Stimulated activated CD4-positive, alpha-beta T cell treated with anti-CD3 and anti-CD28 coated beads, Interleukin-1b, Interleukin-23, amount 100 ng/mL, for 48 hours (primary cell): ENCODE data around the gene LARGE1.

Experiments
- DNase-seq: peaks from one replicate; pipeline ENCODE4 v3.0.0-alpha.2; 2020

LARGE1 gene

DNA sequence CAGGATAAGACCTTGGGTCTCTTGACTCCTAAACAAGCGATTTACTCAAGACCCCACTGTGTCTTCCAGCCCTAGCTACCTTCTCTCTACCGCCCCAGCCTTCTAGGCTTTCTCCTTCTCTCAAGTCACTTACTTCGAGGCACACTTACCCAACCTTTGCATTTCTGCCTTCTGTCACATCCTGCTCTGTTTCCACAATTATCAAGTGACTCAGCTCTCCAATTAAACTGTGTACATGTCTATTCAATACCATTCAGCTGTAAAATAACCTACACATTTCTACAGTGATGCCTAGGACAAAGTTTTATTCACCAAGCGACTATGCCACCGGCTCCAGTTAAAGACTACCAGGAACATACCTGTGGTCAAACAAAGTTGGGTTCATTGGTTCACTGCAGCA is 69.0 kb downstream of the LARGE1 start:
- DNase-seq: no peak

DNA sequence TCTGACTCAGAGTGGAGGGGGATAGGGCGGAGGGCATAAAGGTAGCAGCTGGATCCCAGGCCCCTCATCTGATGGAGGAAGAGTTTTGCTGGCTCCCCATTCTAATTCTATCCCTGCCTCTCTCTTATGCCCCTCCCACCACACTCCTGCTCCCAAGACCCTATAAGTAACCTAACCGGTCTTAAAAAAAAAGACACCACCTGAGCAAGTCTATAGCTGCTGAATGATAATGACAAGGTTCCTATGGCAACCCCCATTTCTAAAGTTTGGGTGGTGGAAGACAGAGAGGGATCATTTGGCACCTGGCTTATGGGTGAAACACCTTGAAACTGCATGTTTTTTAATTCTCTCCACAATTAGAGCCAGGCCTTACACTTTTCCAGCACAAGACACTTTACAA is 69.6 kb downstream of the LARGE1 start:
- no peak for DNase-seq

DNA sequence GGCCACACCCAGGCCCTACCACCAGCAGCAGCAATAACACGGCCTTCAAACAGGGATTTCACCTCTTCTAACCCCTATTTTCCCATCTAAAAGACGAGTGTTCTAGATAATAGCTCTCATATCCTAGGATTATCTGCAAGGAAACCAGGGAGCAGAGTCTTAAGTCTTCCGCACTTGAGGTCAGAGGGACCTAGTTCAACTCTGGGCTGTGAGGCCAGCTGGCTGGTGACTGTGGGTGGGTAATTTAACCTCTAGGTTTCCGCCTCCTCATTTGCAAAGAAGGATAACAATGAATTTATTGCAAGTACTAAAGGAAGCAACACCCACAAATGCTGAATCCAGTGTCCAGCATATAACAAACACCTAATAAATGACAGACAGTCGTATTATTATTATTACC is 70.1 kb downstream of the LARGE1 start:
- no peak for DNase-seq

DNA sequence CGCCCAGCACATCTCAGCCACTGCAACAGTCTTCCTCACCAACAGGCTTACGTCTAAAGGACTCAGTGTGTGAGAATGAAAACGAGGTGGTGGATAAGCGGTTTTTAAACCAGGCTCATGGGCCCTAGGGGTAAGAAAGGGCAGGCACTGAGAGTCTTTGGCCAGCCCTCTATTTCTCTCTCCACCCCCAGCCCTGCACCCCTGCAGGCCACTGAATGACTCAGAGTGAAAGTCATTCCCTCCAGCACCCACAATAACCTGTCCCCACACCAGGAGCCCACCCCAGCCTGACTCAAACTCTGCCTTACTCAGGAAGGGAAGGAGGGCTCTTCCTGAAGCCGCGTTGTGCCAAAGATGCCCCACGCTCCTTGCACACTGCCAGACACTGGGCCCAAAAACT is 72.0 kb downstream of the LARGE1 start:
- no peak for DNase-seq

DNA sequence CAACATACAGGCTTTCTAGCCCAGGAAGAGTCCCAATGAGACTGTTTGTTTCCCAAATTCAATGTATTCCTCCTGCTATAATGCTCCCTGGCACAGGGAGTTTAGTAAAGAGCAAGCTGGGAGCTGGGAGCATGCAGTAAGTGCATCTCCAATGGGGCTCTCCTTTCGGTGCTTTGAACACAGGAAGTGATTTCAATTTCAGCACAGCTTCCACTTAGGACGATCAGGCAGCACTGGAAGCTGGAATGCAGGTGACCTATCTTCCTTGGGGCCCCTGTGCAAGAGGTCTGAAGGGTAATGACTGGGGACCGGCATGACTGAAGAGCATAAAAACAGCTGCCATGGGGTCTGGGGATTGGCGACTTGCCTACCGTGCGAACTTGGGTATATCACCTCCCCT is 76.0 kb downstream of the LARGE1 start:
- DNase-seq: no peak

DNA sequence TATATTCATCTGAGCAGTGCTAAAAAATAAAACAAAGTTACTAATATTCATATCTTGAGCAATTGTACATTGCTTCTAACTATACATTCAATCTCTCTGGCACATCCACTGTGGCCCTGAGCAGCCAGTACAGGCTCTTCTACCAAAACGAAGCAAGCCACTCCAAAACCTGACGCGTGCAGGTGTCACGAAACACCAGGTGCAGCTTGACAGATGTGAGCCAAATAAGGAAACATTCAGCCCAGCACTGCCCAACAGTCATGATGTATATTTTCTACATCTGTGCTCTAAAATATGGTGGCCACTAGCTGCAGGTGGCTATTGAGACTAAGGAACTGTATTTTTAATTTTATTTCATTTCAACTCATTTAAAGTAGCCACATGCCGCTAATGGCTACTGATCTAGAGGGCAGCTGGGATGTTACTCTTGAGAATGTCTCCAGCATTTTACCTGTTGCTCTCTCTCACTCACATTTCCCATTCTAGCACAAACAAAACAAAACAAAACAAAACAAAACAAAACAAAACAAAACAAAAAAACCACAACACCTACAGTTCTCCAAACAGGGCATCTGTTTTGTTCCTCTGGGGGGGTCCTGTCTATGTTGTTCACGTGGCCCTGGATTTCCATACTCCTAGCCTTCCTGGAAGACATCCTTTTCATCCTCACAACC is 77.7 kb downstream of the LARGE1 start:
- no peak for DNase-seq

DNA sequence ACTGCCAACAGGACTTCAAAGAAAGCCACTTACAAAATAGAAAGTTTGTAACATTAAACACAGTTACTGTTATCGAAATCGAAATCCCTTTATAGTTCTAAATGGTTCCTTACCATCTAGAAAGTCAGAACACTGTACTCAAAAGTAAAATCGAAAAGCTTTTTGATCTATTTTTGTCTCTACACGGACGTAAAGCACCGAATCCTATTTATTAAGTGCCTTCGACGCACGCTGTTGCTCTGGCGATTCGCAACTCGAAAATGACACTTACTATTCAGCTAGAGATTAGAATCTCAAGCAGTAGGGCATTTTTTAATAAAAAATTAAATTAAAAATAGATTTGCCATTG is 78.3 kb downstream of the LARGE1 start:
- DNase-seq: no peak

DNA sequence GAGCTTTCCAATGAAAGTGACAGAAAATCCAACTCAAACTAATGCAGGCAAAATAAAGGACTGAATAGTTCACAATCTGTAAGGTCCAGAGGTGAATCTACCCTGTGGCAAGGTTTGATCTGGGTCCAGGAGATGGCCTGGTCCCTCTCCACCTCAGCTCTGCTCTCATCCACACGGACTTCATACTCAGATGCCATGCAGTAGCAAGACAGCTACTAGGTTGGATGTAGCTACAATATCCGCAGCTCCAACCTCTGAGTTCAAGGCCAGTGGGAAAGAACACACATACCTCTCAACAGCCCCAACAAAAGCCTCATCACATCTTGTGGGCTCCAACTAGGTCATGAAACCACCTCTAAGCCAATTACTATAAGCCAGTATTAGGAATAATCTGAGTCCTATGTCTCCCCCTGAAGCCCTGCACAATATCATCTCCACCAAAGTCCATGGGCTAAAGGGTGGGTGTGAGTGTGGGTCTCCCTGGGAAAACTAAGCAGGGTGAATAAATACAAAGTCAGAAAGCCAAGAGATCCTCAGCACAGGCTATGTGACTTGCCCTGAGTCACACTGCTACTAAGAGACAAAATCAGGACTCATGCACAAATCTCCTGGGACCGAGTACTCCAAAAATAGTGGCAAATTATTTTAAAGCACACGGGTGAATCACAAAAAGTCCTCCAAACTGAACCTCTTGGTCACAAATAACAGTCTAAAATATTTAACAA is 78.8 kb downstream of the LARGE1 start:
- no peak for DNase-seq

DNA sequence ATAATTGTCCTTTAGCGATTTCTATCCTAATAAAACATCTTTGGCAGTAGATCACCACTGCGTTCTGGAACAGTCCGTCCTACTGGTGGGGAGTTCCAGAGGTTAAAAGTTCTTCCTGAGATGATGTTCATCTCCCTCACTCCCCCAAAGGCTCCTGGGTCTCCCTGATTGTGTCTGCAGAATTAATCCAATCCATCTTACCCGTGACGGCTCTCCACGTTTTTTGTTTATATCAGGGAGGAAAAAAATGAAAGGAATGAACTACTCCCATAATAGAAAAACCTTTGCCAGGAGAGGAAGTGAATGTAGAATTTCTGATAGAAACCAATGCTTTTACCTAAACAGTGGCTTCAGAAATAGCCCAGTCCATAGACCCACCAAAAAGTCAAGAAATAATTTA is 81.6 kb downstream of the LARGE1 start:
- no peak for DNase-seq

DNA sequence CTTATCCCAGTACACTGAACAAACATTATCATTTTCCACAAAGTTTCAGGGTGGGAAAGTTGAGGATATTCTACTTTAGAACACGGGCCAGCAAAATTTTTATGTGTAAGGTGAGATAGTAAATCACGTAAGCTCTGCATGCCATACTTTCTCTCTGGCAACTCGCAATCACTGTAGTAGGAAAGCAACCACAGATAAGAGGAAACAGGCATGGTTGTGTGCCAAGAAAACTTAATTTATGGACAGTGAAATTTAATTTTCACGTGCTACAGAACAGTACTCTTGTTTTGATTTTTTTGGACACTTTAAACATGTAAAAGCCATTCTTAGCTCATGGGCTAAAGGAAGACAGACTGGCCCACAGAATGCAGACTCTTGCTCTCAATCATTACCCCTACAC is 82.5 kb downstream of the LARGE1 start:
- no peak for DNase-seq

DNA sequence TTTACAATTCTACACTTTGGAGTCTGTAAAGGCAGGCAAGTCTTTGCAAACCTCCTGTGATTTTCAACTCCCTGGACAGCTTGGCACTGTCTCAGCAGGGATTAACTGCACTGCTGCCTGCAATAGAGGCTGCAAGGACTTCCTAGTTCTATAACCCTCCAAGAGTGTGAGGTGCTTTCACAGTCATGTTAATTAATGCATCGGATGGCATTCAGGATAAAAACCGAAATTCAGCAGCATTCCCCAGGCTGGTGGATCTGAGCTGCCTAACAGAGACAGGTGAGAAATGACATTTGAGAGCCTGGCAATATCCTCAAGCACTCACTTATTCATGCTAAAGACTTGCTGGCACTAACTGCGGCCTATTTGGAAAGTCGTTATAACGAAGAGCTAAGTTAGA is 85.0 kb downstream of the LARGE1 start:
- no peak for DNase-seq

DNA sequence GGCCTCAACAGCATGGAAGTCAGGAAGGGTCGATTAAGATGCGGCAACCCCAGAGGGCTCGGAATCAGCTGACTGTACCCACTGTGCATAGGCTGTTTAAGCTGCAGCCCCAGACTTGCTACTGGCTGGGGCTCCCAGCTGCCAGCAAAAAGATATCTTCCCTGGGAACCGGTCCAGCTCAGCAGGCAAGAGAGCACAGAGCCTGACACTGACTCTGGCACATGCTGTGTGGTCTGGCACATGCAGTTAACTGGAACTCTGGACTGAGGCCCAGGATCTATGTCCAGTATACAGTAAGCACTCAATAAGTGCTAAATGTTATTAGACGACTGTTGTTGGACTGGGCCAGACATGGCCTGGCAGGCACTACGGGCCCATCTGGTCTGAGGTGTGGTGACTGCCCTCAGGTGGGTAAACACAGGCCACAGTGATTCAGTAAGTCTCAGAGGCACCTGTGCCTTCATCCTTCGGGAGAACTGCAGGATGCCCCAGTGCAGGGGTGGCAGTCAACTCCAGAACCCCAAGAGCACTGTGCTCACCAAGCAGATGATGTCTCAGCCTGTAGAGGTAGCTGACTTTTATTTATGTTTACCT is 87.6 kb downstream of the LARGE1 start:
- DNase-seq: no peak

DNA sequence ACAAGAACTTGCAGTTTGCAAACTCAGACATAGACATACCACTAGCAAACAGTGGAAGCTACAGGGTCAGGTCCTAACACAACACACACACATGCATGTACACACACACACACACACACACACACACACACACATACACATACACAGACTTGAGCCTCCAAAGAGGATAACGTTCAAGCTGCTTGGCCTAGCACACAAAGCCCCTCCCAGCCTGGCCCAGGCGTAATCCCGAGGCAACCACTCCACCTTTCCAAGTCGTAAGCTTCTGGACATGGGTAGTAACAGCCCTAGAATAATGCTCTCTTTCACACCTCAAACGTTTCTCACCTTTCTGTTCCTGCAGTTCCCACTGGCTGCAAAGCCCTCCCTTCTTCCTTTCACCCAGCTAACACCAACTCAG is 88.6 kb downstream of the LARGE1 start:
- DNase-seq: no peak

DNA sequence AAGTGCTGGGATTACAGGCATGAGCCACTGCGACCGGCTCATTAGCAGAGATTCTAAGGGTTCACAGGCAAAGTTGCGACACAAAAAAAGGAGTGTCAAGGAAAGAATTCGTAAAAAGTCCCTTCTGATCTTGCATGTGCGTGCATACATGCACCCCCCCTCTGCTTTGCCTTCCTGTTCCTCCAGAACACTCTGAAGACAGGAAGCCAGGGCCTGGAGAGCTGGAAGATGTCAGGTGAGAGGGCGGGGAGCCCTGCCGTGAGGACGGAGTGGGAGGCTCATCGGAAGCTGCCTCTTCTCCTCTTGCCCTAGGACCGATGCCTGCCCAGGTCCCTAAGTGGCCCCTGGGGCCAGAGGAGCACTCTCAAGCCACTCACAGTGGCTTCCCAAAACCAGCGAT is 89.1 kb downstream of the LARGE1 start:
- no peak for DNase-seq

DNA sequence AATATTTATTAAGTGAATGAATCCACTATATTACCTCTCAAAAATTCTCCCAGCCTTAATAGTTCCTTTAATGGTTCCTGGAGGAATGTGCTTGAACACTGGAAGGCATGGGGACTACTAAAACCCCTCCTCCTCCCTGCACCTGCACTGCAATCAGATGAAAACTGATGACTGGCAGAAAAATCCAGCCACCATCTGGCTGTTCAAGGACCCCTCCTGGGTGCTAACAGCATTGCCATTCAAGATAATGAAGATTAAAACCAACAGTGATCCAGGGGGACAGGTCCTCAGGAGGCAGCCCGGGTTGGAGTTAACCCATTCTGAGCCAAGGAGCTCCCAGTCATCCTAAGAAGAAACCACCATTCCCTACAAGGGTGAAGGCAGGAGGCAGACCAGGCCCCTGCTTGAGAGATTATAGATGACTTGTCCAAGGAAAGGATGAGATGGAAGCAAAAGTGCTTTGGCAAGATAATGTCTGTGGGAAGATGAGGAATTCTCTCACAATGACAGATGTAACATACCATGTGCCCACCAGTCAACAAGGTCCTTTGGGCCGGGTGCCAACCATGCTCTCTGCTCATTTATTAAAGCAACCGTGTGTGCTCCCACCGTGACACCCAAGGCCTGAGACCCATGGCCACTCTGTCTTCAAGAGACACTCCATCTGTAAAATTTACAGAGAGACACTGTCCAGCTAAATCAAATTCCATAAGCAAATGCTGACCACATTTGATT is 90.6 kb downstream of the LARGE1 start:
- DNase-seq: no peak

DNA sequence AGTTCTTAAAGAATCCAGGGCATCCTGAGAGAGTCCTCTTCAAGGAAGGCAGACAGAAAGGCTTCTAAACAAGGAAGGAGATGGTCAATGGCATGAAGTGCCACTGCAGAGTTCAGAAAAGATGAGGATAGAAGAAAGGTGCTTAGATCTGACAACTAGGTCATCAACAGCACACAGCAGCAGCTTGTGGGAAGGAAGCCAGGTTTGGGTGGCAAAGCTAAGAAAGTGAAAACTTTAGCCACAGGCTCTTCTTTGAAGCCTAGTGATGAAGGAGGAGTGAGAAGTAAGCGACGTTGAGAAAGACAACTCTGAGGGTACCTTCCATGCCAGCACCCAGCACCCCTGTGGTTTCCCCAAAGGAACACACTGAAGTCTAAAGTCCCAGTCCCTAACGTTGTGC is 92.0 kb downstream of the LARGE1 start:
- no peak for DNase-seq

DNA sequence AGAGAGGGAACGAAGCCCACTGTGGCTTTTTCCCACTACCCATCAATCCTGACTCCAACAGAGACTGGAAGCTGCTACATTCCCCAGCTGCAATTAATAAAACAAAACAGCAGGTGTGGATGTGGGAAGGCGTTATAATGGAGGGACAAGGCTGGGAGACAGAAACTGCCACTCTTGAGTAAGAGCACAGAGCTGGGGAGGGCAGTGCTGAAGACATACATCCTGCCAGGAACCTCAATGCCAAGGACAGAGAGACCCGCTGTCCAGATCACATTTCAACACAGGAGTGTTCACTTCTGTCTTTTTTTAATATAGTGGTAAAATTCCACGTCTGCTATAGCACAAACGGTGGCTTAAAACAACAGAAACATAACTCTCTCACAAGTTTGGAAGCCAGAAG is 94.5 kb downstream of the LARGE1 start:
- no peak for DNase-seq

DNA sequence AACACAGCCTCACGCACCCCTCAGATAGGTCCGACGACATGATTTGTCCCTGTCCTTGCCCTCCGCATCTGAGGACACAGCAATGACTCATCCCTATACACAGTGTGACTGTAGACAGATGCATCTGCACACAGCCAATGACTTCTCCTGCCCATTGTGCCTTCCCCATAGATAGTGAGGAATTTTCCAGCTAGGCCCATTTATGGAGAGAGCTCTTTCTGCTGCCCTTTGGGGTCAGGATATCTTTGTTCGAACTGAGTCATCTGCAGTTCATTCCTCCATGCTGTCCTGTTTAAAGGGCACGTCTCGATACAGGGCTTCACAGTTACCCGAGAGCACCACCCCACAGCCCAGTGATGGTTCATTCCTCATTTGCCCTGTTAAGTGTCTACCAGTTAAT is 96.7 kb downstream of the LARGE1 start:
- no peak for DNase-seq

DNA sequence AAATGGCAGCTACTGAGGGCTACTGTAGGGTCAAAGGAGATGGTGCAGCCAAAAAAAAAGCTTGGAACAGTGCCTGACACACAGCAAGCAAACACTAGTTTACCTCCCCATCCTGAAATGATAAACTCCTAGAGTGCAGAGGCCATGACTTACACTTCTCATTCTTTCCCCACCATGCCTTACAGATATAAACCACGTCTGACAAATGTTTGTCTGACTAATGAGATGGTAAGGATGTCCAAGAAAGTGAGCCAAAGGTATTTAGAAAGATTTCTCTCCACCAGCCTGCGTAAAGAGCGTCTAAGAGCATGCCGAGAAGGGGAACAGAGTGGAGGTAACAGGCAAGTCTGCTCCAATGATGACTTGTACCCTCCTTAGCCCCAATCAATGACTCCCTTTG is 99.0 kb downstream of the LARGE1 start:
- DNase-seq: no peak

DNA sequence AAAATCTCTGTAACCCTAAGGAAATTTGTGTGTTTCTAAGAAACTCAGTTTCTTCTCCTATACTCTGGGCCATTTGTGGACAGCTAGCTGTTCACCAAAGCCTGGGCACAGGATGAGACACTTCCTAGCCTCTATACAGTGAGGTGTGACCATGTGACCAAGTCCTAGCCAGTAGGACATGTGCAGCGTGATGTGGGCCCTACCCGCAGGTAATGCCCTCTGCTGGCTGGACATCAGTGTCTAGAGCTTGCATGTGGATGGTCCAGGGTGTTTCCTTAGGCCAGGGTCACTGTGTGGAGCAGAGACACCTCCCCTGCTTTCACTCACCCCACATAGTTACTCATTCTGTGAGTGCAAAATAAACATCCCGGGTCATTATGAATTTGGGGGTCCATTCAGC is 100.5 kb downstream of the LARGE1 start:
- DNase-seq: no peak

DNA sequence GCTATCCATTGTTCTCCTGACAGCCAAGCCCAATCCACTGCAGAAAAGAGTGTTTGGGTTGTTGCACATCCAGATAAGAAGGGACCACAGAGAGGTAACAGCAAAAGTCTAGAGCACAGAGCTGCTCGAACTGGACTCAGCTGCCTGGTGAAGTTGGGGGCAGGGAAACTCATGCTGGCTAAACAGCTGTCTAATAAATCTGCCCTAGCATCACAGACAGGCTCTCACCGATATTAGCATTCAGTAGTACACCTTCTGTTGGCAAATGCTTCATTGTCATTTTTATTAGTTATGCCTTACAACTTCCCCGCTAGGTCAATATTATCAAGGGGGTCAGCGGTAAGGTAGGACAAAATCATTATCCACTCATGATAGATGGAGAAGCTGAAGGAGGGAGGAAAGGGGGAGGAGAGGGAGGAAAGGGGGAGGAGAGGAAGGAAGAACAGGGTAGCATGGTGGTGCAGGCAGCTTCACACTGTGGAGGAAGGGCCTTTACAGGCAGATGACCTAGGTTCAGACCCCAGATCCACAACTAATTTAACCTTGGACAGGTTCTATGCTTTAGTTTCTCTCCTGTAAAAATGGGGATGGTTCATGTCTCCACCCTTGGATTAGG is 102.7 kb downstream of the LARGE1 start:
- no peak for DNase-seq

DNA sequence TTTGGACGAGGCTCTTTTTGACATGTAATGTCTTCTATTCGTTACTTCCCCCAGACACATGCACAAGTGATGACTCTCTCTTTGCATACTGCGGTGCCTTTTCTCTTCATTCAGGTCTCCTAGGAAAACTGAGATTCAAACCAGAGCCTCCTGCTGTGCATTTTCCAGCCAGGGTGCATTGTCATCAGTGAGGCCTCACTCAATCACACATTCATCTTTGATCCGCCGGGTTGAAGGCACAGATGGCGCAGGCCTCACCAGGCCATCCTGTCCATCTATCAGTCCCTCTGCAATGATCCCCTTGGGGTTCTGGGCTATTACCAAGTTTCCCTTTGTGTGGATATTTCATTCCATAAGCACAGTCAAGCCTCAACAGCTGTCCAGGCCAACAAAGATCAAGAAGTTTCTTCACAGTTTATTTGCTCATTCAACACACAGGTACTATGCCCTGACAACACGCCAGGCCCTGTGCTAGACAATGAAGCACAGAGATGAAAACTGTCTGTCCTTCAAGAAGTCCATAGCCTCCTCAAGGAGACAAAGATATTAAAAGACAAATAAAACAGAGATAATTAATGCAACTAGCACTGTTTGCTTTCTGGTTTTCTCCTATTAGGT is 107.8 kb downstream of the LARGE1 start:
- no peak for DNase-seq

DNA sequence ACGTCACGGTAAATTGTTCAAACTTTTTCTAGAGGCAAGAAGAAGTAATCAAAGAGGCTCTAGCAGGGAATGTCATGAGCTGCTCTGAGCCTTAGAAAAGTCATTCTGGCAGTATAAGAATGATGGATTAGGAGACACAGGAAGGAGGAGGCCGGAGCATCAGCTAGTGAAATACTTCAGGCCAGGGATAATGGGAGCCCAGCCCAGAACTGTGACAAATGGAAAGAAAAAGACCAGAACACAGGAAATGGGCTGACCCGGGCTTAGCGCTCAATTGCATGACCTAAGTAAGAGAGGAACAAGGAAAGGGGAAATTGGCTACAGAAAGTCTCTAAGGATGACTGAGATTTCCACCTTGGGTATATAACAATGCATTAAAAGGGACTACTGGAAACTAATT is 108.6 kb downstream of the LARGE1 start:
- DNase-seq: no peak
